ENCODE results near the gene MTCH1.

MTCH1 gene

DNA sequence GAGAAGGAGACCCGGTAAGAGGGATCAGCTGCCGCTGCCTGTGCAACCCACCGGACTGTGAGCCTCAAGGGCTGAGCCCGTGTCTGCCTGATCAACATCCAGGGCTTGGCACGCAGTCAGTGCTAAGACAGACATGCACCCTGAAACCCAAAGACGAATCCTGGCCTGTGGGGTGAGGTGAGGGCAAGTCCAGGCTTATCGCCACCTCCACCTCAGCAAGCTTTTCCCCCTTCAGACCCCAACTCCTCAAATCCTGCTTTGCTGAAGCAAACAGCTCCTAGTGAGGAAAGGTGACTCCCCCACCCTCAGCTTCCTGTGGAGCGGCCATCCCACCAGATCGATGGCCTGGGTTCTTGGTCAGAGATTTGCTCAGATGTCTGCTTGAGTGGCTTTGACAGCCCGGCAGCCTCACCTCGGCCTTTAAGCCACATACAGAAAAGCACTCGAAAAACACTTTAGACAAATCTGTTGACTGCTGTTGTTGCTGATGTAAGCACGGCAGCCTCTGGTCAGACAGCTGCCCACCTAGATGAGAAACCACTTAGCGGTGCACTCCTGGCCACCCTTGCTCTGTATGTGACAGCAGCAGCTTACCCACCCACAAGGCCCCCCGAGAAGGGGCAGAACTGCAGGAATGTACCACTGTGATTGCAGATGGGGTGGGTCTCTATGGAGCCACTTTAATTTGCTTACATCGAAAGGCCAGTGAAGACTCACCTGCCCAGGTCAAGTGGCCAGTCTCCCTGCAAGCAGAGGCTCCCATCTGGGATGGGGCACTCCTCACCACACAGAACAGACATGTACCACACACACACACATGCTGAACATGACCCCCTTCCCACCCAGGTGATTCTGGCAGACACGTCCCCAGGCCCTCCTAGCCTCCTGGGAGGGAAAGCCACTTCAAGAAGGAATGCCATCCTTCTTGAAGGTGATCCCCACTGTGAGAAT, 14.8 kb downstream of the MTCH1 start:
- Mint-ChIP-seq H3K4me3 (no peak overlapping the region), H3K27me3 (no peaks in the 10 kb centered on the region), H3K36me3 (peaks cover 3% of the 10 kb centered on the region), H3K4me1 (ENCODE audit: low read depth) (peaks cover under 1% of the 10 kb centered on the region), H3K27ac (no peak overlapping the region), H3K9me3 (ENCODE audit: low read depth) (no peaks in the 10 kb centered on the region)

DNA sequence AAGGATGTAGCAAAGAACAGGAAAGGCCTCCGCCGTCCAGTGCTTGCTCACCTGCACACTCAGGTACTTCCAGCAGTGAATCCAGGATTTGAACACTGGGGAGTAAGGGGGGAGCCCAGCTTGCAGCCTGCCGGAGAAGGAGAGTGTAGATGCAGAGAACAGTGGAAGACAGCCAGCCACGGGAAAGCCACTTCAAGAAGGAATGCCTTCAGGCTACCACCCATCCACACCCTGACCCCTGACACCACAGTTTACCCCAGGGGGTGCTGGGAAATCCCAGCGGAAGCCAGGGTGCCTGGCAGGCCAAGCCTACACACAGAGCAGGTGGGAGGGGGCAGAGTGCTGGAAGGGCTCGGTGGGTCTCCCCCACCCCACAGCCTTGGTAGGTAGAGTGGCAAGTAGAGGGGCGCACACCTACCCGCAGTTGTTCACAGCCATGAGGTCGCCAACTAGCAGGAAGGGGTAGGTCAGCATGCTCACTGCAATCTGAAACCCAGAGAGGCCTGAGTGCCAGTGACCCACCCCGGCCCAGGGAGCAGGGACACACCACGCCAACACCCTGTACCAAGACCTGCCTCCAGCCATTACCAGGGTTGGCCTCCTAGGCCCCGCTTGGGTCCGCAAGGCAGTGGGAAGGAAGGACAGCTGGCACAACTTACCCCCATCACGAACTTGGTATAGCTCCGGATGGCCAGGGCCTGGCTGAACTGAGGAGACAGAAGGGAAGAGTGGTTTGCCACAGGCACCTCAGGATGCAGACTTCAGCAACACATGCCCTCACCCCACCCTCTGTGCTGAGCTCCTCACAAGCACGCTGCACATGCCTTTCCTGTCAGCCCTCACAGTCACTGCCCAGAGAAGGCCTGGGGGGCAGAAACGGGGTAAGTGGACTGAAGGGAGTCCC, 15.8 kb downstream of the MTCH1 start:
- Mint-ChIP-seq H3K27me3 (no peaks in the 10 kb centered on the region), H3K27ac (no peak overlapping the region), H3K9me3 (ENCODE audit: low read depth) (no peaks in the 10 kb centered on the region), H3K36me3 (peaks cover 3% of the 10 kb centered on the region), H3K4me3 (no peak overlapping the region), H3K4me1 (ENCODE audit: low read depth) (peaks cover 6% of the 10 kb centered on the region)

DNA sequence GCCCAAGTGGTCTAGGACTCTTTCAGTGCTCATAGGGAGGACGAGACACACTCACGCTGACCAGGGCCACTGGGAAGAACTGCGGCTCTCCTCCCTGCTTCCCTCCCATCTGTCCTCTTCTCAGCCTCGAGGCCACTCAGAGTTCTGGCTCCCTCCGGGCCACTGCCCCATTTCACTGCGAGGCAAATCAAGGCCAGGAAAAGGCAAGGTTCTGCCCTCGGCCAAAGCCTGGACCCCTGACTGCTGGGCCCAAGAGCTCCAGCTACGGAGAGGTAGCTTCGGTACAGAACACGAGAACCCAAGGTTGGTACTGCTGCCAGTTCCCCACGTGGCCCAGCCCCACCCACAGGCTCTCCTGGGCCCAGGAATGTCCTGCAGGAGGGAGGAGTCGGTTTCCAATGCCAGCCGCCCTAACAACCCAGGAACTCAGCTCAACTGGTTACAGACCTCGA, 16.7 kb downstream of the MTCH1 start:
- Mint-ChIP-seq H3K27ac (no peak overlapping the region), H3K27me3 (no peaks in the 10 kb centered on the region), H3K4me3 (no peak overlapping the region), H3K36me3 (peaks cover 3% of the 10 kb centered on the region), H3K4me1 (ENCODE audit: low read depth) (peaks cover 14% of the 10 kb centered on the region), H3K9me3 (ENCODE audit: low read depth) (no peaks in the 10 kb centered on the region)

DNA sequence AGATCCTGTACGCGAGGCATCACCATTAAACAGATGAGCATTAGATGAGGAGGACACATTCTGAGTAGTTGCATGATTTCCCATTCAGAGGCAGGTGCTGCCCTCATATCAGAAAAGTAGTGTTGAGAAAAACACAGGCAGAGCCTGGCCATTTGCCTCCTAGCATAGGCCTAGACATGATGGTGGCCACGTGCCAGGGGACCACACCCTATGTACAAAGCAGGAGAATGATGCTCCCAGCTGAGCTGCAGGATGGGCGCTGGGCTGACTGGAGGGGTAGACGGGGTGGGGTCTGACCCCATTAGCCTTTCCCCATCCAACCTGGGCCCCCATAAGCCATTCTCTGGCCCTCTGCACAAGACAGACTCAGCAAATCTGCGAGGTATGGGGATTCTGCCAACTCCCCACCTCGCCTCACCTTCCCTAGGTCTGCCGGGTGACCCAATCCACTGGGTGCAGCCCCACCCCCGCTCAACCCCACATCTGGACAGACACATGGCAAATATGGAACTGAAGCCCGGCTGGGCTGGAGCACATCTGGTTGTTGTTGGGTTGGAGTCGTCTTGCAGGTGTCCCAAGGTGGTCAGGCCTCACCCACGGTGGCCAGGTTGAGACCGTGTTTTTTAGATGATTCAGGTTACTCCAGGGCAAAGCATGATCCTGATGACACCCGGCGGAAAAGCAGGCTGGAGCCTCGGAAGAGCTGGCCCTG, 17.6 kb downstream of the MTCH1 start:
- peaks cover 22% of the 10 kb centered on the region for H3K4me1 Mint-ChIP-seq (ENCODE audit: low read depth)
- no peak overlapping the region for H3K4me3 Mint-ChIP-seq
- H3K27me3 Mint-ChIP-seq: no peaks in the 10 kb centered on the region
- H3K36me3 Mint-ChIP-seq: peaks cover 3% of the 10 kb centered on the region
- H3K9me3 Mint-ChIP-seq (ENCODE audit: low read depth): no peaks in the 10 kb centered on the region
- H3K27ac Mint-ChIP-seq: peak overlapping the region; percentile 28

DNA sequence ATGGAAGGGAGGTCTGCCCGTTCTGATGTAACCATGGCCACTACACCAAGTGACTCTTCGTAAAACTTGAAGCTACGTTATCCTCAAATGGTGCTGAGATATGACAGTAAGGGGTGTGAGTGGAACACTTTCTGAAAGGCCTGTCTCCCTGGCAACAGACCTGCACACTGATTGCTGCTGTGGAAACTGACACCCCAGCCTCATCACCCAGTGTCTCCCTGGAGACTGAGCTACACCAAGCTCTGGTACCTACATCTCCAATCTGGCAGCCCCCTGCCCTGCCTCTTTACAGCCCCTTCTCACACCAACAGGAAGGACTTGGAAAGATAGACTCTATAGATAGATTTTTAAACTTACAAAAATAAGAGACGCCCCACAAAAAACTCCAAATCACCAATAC, 18.2 kb downstream of the MTCH1 start:
- Mint-ChIP-seq H3K9me3 (ENCODE audit: low read depth) (no peaks in the 10 kb centered on the region), H3K4me1 (ENCODE audit: low read depth) (peaks cover 28% of the 10 kb centered on the region), H3K27ac (no peak overlapping the region), H3K27me3 (no peaks in the 10 kb centered on the region), H3K4me3 (no peak overlapping the region), H3K36me3 (peaks cover 3% of the 10 kb centered on the region)

DNA sequence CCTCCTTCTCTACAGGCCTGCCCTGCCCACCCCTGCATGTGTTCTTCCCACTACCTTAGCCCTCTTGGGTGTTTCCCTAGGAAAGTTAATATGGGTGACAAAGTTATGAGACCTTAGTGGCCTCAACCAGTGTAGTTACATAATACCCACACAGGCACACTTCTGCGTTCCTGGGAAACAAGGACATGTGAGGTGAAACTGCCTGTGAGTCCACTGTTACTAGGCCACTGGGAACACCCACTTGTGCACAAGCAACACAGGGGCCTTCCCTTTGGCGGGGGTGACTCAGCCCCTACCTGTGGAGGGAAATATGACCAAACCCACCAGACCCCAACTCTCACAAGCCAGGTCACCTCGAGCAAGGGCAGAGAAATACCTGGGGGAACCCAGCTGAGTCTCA, 18.7 kb downstream of the MTCH1 start:
- Mint-ChIP-seq H3K27me3 (no peaks in the 10 kb centered on the region), H3K4me3 (no peak overlapping the region), H3K4me1 (ENCODE audit: low read depth) (peaks cover 31% of the 10 kb centered on the region), H3K27ac (no peak overlapping the region), H3K9me3 (ENCODE audit: low read depth) (no peaks in the 10 kb centered on the region), H3K36me3 (peaks cover 3% of the 10 kb centered on the region)

DNA sequence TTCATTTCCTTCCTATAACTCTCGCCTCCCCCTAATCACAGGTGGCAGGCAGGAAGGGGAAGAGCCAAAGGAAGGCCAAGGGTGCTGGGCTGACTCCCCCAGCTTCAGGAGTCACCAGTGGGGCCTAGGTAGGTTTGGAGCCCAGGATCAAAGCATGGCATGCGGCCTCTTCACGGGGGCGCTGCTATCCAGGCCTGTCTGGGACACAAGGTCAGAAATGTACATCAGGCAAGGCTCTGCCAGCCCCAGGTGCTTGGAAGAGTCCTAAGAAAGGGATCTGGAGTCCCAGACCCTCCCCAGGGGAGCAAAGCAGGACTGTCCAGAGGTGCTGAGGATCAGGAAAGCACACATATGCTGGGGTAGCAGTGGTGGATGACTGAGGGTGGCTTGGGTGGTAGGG, 21.1 kb downstream of the MTCH1 start:
- Mint-ChIP-seq H3K27me3 (no peaks in the 10 kb centered on the region), H3K4me1 (ENCODE audit: low read depth) (peaks cover 31% of the 10 kb centered on the region), H3K36me3 (peaks cover 3% of the 10 kb centered on the region), H3K4me3 (no peak overlapping the region), H3K9me3 (ENCODE audit: low read depth) (no peaks in the 10 kb centered on the region), H3K27ac (no peak overlapping the region)

GRCh38 chr6:36964349-36964748, 21.6 kb downstream of the MTCH1 start:
- Mint-ChIP-seq H3K27ac (no peak overlapping the region), H3K36me3 (no peaks in the 10 kb centered on the region), H3K9me3 (ENCODE audit: low read depth) (no peaks in the 10 kb centered on the region), H3K4me1 (ENCODE audit: low read depth) (peaks cover 31% of the 10 kb centered on the region), H3K4me3 (no peak overlapping the region), H3K27me3 (no peaks in the 10 kb centered on the region)

DNA sequence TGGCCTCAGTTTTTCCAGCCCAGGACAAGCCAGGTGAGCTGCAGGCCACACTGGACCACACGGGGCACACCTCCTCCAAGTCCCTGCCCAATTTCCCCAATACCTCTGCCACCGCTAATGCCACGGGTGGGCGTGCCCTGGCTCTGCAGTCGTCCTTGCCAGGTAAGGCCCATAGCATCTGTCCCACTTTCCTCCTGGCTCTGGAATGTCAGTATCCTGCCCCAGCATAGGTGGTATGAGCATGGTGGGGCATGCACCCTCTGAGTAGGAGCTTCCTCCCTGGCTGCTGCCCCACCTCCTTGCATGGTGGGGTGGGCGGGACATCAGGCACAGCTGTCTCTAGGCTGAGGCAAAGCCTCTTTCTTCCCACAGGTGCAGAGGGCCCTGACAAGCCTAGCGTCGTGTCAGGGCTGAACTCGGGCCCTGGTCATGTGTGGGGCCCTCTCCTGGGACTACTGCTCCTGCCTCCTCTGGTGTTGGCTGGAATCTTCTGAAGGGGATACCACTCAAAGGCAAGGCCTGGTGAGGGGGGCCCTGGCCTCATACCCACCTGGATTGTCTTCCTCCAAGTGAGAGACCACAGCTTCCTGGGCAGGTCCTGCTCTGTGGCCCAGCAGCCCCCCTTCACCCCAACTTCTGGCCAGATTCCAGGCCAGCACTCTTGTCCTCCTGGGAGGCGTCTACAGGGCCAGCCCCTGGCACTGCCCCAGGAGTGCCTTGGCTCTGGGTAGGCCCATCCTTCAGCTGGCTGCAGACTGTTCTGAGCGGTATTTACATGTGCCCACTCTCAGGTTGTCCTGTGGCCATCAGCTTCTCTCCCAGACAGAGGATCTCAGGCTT, 22.3 kb downstream of the MTCH1 start:
- Mint-ChIP-seq H3K4me3 (no peak overlapping the region), H3K27me3 (no peaks in the 10 kb centered on the region), H3K36me3 (no peaks in the 10 kb centered on the region), H3K4me1 (ENCODE audit: low read depth) (peaks cover 31% of the 10 kb centered on the region), H3K27ac (no peak overlapping the region), H3K9me3 (ENCODE audit: low read depth) (no peaks in the 10 kb centered on the region)

DNA sequence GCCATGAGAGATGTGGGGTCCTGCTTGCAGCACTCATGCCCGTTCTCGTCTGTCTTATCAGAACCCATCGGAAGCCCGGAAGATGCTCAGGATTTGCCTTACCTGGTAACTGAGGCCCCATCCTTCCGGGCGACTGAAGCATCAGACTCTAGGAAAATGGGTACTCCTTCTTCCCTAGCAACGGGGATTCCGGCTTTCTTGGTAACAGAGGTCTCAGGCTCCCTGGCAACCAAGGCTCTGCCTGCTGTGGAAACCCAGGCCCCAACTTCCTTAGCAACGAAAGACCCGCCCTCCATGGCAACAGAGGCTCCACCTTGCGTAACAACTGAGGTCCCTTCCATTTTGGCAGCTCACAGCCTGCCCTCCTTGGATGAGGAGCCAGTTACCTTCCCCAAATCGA, 23.1 kb downstream of the MTCH1 start:
- no peaks in the 10 kb centered on the region for H3K36me3 Mint-ChIP-seq
- no peaks in the 10 kb centered on the region for H3K27me3 Mint-ChIP-seq
- peak overlapping the region; percentile 11 for H3K4me3 Mint-ChIP-seq
- no peaks in the 10 kb centered on the region for H3K9me3 Mint-ChIP-seq (ENCODE audit: low read depth)
- peaks cover 31% of the 10 kb centered on the region for H3K4me1 Mint-ChIP-seq (ENCODE audit: low read depth)
- no peak overlapping the region for H3K27ac Mint-ChIP-seq

DNA sequence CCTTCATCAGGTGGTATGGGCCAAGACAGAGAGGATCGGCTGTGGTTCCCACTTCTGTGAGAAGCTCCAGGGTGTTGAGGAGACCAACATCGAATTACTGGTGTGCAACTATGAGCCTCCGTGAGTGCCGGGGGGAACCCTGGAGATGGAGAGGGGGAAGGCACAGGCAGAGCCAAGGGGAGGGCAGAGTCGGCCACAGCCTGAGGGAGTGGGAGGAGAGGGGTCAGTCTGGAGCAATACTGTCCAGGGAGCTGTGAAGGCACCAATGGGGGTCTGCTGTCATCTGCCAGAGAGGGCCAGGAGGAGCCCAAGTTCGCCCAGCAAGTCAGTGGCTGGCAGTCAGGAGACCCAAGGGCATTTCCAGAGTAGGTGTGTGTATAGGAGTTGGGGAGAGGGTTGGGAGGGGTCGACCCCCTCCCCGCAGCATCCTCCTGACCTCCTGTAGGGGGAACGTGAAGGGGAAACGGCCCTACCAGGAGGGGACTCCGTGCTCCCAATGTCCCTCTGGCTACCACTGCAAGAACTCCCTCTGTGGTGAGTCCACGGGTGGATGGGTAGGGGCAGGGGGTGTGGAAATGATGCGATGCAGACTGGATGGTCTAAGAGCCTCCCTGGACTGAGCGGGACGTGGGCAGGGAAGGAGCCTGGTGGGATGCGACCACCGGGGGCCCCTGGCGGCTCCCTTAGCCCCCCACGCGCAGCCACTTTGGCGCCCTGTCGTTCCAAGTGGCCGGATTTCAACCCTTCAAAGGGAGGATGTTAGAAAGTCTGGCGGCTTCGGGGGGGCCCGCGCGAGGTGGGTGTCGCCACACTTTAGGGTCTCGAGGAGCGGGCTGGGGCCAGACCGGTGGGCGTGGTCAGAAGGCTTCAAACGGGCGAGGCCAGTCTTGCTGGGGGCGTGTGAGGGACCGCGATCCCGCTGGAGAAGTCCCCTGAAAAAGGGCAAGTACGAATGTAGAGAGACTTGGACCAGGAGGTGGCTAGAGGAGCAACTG, 24.3 kb downstream of the MTCH1 start:
- no peaks in the 10 kb centered on the region for H3K36me3 Mint-ChIP-seq
- H3K27ac Mint-ChIP-seq: no peak overlapping the region
- H3K9me3 Mint-ChIP-seq (ENCODE audit: low read depth): no peaks in the 10 kb centered on the region
- no peak overlapping the region for H3K4me3 Mint-ChIP-seq
- H3K27me3 Mint-ChIP-seq: no peaks in the 10 kb centered on the region
- H3K4me1 Mint-ChIP-seq (ENCODE audit: low read depth): peaks cover 31% of the 10 kb centered on the region

- H3K4me1 Mint-ChIP-seq (ENCODE audit: low read depth): peaks cover 34% of the 10 kb centered on the region
Measured at GRCh38 chr6:36959555-36960250, 26.3 kb downstream of the MTCH1 start.

More at GRCh38 chr6:36959555-36960250, 26.3 kb downstream of the MTCH1 start:
- Mint-ChIP-seq H3K27me3 (no peaks in the 10 kb centered on the region), H3K36me3 (no peaks in the 10 kb centered on the region), H3K9me3 (ENCODE audit: low read depth) (no peaks in the 10 kb centered on the region), H3K27ac (no peak overlapping the region), H3K4me3 (no peak overlapping the region)
